Thoracic aorta (tissue), 2 donors: ENCODE data around the gene KLHL26. TPM values are rescaled to one million over a fixed set of nuclear protein-coding genes. Genes with fewer than 3 reads are reported as not detected.

Experiments used
- ATAC-seq: fragments of 150-250 bp; one replicate; pipeline ENCODE4 v1.8.0; 2017; ENCODE audit warnings: low read depth; ENCODE audit not compliant: insufficient number of reproducible peaks, low FRiP score
- DNase-seq: peaks from one replicate; pipeline ENCODE4 v3.0.0-alpha.2; 2020; ENCODE audit warnings: low spot score
- H3K27ac ChIP-seq, 2 donors: fragments of 200-600 bp; sonication (generic); 1 replicate in 1 of 2; 2 replicates in 1 of 2; pipeline ENCODE4 v1.5.1; 2016; ENCODE audit warnings: mild to moderate bottlenecking in 2 of 2, moderate library complexity in 2 of 2
- H3K27me3 ChIP-seq: fragments of 200-600 bp; sonication (generic); replicated peaks from 2 replicates; pipeline ENCODE4 v1.6.0; 2016; ENCODE audit warnings: mild to moderate bottlenecking; ENCODE audit not compliant: insufficient read depth
- H3K36me3 ChIP-seq: fragments of 200-600 bp; sonication (generic); one replicate; pipeline ENCODE4 v1.5.1; 2016
- H3K4me1 ChIP-seq, 2 donors: fragments of 200-600 bp; sonication (generic); 1 replicate in 1 of 2; 2 replicates in 1 of 2; pipeline versions ENCODE4 v1.5.1 to v1.6.0; 2016; ENCODE audit warnings: low read depth in 2 of 2, mild to moderate bottlenecking in 1 of 2; ENCODE audit not compliant: control insufficient read depth in 1 of 2
- H3K4me3 ChIP-seq: fragments of 200-600 bp; sonication (generic); 2 replicates; pipeline ENCODE4 v1.5.1; 2016; ENCODE audit warnings: mild to moderate bottlenecking
- H3K9me3 ChIP-seq: fragments of 200-600 bp; sonication (generic); 2 replicates; pipeline ENCODE4 v1.5.1; 2016
- CTCF ChIP-seq: fragments of 200-600 bp; sonication (generic); IDR thresholded peaks from one replicate; pipeline ENCODE4 v1.5.1; 2019; ENCODE audit warnings: antibody characterized with exemption
- total RNA-seq, 2 donors: library from RNA; depleted of rRNA; stranded (reverse); fragments of >200 nt; gene quantifications; one replicate each; pipeline versions ENCODE4 v1.1.0 to v1.2.3, GENCODE V29; 2016

The KLHL26 gene
- total RNA-seq, 2 donors from 2014 or later: 11.2 to 24.5 TPM

- Histone ChIP-seq H3K9me3 (no peaks in the 10 kb centered on the region), H3K4me1 (peaks cover 13 to 18% of the 10 kb centered on the region in 2 donors), H3K27me3 (peaks cover 45% of the 10 kb centered on the region), H3K4me3 (peak within 1 kb of the TSS; percentile 75), H3K27ac (no peak within 1 kb of the TSS), H3K36me3 (no peaks in the 10 kb centered on the region)
- DNase-seq: no peak
- no peak for ATAC-seq
- no peak for TF ChIP-seq CTCF
These were observed 23.8 kb upstream of the KLHL26 start, which contains the start of gene TMEM59L for GRCh38 chr19:18612772-18613588. TMEM59L (plus strand) TSS chr19:18612870; CDS start chr19:18612959, 89 bp downstream.

DNA sequence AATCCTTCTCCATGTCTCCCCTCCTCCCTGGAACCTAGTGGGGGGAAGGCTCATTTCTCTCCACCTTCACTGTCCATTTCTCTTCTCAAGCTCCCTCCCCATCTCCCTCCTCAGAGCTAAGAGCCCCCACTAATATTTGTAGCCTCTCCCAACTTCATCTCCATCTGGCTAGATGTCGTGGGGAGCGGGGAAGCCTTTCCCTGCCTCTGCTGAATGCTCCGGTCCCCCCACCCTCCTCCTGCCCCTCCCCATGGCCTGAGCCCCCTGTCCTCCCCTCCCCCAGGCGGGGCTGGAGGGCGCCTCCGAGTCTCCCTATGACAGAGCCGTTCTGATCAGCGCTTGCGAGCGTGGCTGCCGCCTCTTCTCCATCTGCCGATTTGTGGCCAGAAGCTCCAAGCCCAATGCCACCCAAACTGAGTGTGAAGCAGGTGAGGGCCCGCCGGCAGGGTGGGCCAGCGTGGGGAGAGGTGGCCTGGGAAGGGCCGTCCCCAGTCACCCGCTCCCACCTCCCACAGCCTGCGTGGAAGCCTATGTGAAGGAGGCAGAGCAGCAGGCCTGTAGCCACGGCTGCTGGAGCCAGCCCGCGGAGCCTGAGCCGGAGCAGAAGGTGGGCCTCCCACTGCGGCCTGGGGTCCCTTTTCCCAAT is 23.1 kb upstream of the KLHL26 start:
- no peak overlapping the region for H3K4me3 ChIP-seq
- no peak overlapping the region for H3K27ac ChIP-seq
- TF ChIP-seq CTCF: no peak
- H3K36me3 ChIP-seq: no peaks in the 10 kb centered on the region
- no peak for DNase-seq
- H3K27me3 ChIP-seq: peaks cover 42% of the 10 kb centered on the region
- ATAC-seq: no peak
- H3K9me3 ChIP-seq: no peaks in the 10 kb centered on the region
- H3K4me1 ChIP-seq: peaks cover 13 to 18% of the 10 kb centered on the region in 2 donors

DNA sequence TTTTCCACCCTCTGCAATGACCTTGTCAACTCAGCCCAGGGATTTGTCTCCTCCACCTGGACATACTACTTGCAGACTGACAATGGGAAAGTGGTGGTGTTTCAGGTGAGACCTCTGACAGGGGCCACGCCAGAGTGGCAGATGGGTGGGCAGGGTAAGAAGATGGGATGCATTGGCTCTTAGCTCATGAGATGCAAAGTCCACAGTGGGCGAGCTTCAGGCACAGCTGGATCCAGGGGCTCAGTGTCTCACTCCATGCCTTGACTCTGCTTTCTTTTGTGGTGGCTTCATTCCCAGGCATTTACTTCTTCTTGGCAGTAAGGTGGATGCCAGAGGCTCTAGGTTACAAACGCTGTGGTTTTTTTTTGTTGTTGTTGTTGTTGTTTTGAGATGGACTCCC is 20.8 kb upstream of the KLHL26 start:
- Histone ChIP-seq H3K4me3 (no peak overlapping the region), H3K4me1 (peaks cover 13 to 18% of the 10 kb centered on the region in 2 donors), H3K27ac (no peak overlapping the region), H3K27me3 (peaks cover 20% of the 10 kb centered on the region), H3K36me3 (no peaks in the 10 kb centered on the region), H3K9me3 (no peaks in the 10 kb centered on the region)
- ATAC-seq (no peak), DNase-seq (no peak)
- no peak for TF ChIP-seq CTCF

GRCh38 chr19:18617562-18617961 is 19.3 kb upstream of the KLHL26 start:
- H3K4me1 ChIP-seq: peaks cover 5 to 8% of the 10 kb centered on the region in 2 donors
- TF ChIP-seq CTCF: no peak
- no peak overlapping the region for H3K27ac ChIP-seq
- ATAC-seq (no peak), DNase-seq (no peak)
- H3K27me3 ChIP-seq: peaks cover 6% of the 10 kb centered on the region
- no peaks in the 10 kb centered on the region for H3K36me3 ChIP-seq
- no peak overlapping the region for H3K4me3 ChIP-seq
- no peaks in the 10 kb centered on the region for H3K9me3 ChIP-seq

- H3K27me3 ChIP-seq: peaks cover 5% of the 10 kb centered on the region
- DNase-seq (no peak), ATAC-seq (no peak)
- H3K9me3 ChIP-seq: no peaks in the 10 kb centered on the region
- H3K4me1 ChIP-seq: peaks cover 0 to 1% of the 10 kb centered on the region in 2 donors
- no peaks in the 10 kb centered on the region for H3K36me3 ChIP-seq
- no peak overlapping the region for H3K27ac ChIP-seq
- no peak overlapping the region for H3K4me3 ChIP-seq
- no peak for TF ChIP-seq CTCF
These were observed 18.6 kb upstream of the KLHL26 start for GRCh38 chr19:18618236-18618635.
